GM04504 (cell line): ENCODE results near the gene CAMKMT.

Experiments used
- DNase-seq: peaks from one replicate; pipeline ENCODE4 v3.0.0-alpha.2; 2012; ENCODE audit warnings: low read depth

Gene CAMKMT

GRCh38 chr2:44361330-44362206, at the start of gene CAMKMT, which contains the start of gene PREPL:
Gene CAMKMT, plus strand, starts transcription at chr2:44361947.
Gene PREPL, minus strand, starts transcription at chr2:44361494. Its CDS starts 15,152 bp downstream, at chr2:44346342.
- DNase-seq, result peak; percentile 95

- DNase-seq, result no peak
These were observed 47.4 kb upstream of the CAMKMT start for GRCh38 chr2:44314362-44314761.

- no peak for DNase-seq
These were observed 45.8 kb upstream of the CAMKMT start for GRCh38 chr2:44315945-44316344.

GRCh38 chr2:44320832-44321231, 40.9 kb upstream of the CAMKMT start:
- no peak for DNase-seq

GRCh38 chr2:44321360-44321759, 40.4 kb upstream of the CAMKMT start:
- DNase-seq, result no peak

GRCh38 chr2:44324971-44325426, 36.7 kb upstream of the CAMKMT start:
- peak; percentile 36 for DNase-seq

GRCh38 chr2:44325897-44326296, 35.9 kb upstream of the CAMKMT start:
- DNase-seq, result no peak

- no peak for DNase-seq
These were observed 35.0 kb upstream of the CAMKMT start for GRCh38 chr2:44326548-44327264.

GRCh38 chr2:44328750-44329149, 33.0 kb upstream of the CAMKMT start:
- DNase-seq, result no peak

- no peak for DNase-seq
These were observed 32.4 kb upstream of the CAMKMT start for GRCh38 chr2:44329343-44329742.

- DNase-seq, result no peak
These were observed 30.9 kb upstream of the CAMKMT start for GRCh38 chr2:44330801-44331200.

- DNase-seq, result no peak
These were observed 27.8 kb upstream of the CAMKMT start for GRCh38 chr2:44333994-44334393.

- no peak for DNase-seq
These were observed 25.8 kb upstream of the CAMKMT start for GRCh38 chr2:44335806-44336538.

- no peak for DNase-seq
These were observed 18.9 kb upstream of the CAMKMT start for GRCh38 chr2:44342854-44343253.

- no peak for DNase-seq
These were observed 14.2 kb upstream of the CAMKMT start for GRCh38 chr2:44347526-44347925.

- no peak for DNase-seq
These were observed 13.3 kb upstream of the CAMKMT start for GRCh38 chr2:44348400-44348799.

GRCh38 chr2:44349506-44349905, 12.2 kb upstream of the CAMKMT start:
- no peak for DNase-seq

- no peak for DNase-seq
These were observed 10.7 kb upstream of the CAMKMT start for GRCh38 chr2:44351088-44351487.

- no peak for DNase-seq
These were observed 10.1 kb upstream of the CAMKMT start for GRCh38 chr2:44351676-44352075.

GRCh38 chr2:44352510-44352909, 9.2 kb upstream of the CAMKMT start:
- DNase-seq, result no peak

GRCh38 chr2:44354761-44355160, 7.0 kb upstream of the CAMKMT start:
- no peak for DNase-seq

- no peak for DNase-seq
These were observed 3.2 kb upstream of the CAMKMT start for GRCh38 chr2:44358503-44358902.
